HG03066 (cell line): ENCODE results near the gene CALD1.

Source experiments
- ATAC-seq: cut with Tn5 transposase; IDR thresholded peaks from one replicate; pipeline ENCODE4 v1.9.1; 2021; ENCODE audit warnings: low read depth; ENCODE audit not compliant: unreplicated experiment

CALD1 gene

GRCh38 chr7:134758981-134759380 is 20.5 kb upstream of the CALD1 start:
- ATAC-seq: no peak

GRCh38 chr7:134761266-134761665 is 18.2 kb upstream of the CALD1 start:
- ATAC-seq: no peak

GRCh38 chr7:134763960-134764359 is 15.5 kb upstream of the CALD1 start:
- ATAC-seq: no peak

- ATAC-seq: no peak
Measured at GRCh38 chr7:134764365-134764764, 15.1 kb upstream of the CALD1 start.

- peak; percentile 95 for ATAC-seq
Measured at GRCh38 chr7:134766779-134767519, 12.5 kb upstream of the CALD1 start.

- ATAC-seq: peak; percentile 40
Measured at GRCh38 chr7:134767520-134768168, 11.8 kb upstream of the CALD1 start.

- no peak for ATAC-seq
Measured at GRCh38 chr7:134768243-134768642, 11.2 kb upstream of the CALD1 start.

- ATAC-seq: no peak
Measured at GRCh38 chr7:134770676-134771075, 8.8 kb upstream of the CALD1 start.

GRCh38 chr7:134771111-134771510 is 8.3 kb upstream of the CALD1 start:
- ATAC-seq: no peak

GRCh38 chr7:134771889-134772288 is 7.5 kb upstream of the CALD1 start:
- no peak for ATAC-seq

GRCh38 chr7:134772401-134772800 is 7.0 kb upstream of the CALD1 start:
- no peak for ATAC-seq

- ATAC-seq: no peak
Measured at GRCh38 chr7:134773164-134773563, 6.3 kb upstream of the CALD1 start.

GRCh38 chr7:134774119-134774518 is 5.3 kb upstream of the CALD1 start:
- ATAC-seq: no peak

- no peak for ATAC-seq
Measured at GRCh38 chr7:134777470-134777869, 2.0 kb upstream of the CALD1 start.

GRCh38 chr7:134777908-134778580 is 1.4 kb upstream of the CALD1 start:
- no peak for ATAC-seq

- ATAC-seq: no peak
Measured at GRCh38 chr7:134779741-134780065, 269 bp downstream of the CALD1 start.

GRCh38 chr7:134780166-134780828 is 863 bp downstream of the CALD1 start:
- ATAC-seq: no peak

- ATAC-seq: no peak
Measured at GRCh38 chr7:134781171-134781570, 1.7 kb downstream of the CALD1 start.

- ATAC-seq: peak; percentile 67
Measured at GRCh38 chr7:134782121-134782623, 2.7 kb downstream of the CALD1 start.

GRCh38 chr7:134783294-134784069 is 4.0 kb downstream of the CALD1 start:
- ATAC-seq: no peak
